GM12873 (cell line): ENCODE measurements around the gene PLS1.

Experiments used
- CTCF ChIP-seq: IDR thresholded peaks from 2 replicates; pipeline ENCODE4 v1.5.1; 2012; ENCODE audit warnings: low read depth, mild to moderate bottlenecking, moderate library complexity, low read length, control low read depth; ENCODE audit not compliant: insufficient read depth; ENCODE audit errors: missing control alignments

Gene PLS1

GRCh38 chr3:142622405-142622804 lies 26.2 kb downstream of the PLS1 start:
- no peak for TF ChIP-seq CTCF

- TF ChIP-seq CTCF, result no peak
Measured at GRCh38 chr3:142623194-142623593, 27.0 kb downstream of the PLS1 start.

- no peak for TF ChIP-seq CTCF
Measured at GRCh38 chr3:142624341-142625152, 28.4 kb downstream of the PLS1 start.

- no peak for TF ChIP-seq CTCF
Measured at GRCh38 chr3:142625153-142625440, 28.9 kb downstream of the PLS1 start.

- TF ChIP-seq CTCF, result no peak
Measured at GRCh38 chr3:142626971-142627370, 30.8 kb downstream of the PLS1 start.

GRCh38 chr3:142628801-142629200 lies 32.6 kb downstream of the PLS1 start:
- TF ChIP-seq CTCF, result no peak

- TF ChIP-seq CTCF, result no peak
Measured at GRCh38 chr3:142633073-142633472, 36.9 kb downstream of the PLS1 start.

- no peak for TF ChIP-seq CTCF
Measured at GRCh38 chr3:142636050-142636449, 39.9 kb downstream of the PLS1 start.
